Heart right ventricle (tissue), 16 donors: ENCODE measurements around the gene SAP30BP. TPM values are rescaled to one million over a fixed set of nuclear protein-coding genes. Genes with fewer than 3 reads are reported as not detected.
A peak's percentile ranks its signal among the peaks of the same experiment; 100 is the strongest.

Experiments
- ATAC-seq, 8 donors: fragments of 200-7000 bp; cut with Tn5 transposase; one replicate each; pipeline ENCODE4 v1.9.1; 2020; ENCODE audit warnings: mild to moderate bottlenecking in 8 of 8, moderate library complexity in 8 of 8, moderate number of reproducible peaks in 1 of 8
- DNase-seq, 2 donors: peaks; one replicate each; pipeline ENCODE4 v3.0.0-alpha.2; 2020
- H3K27ac ChIP-seq, 10 donors: fragments of 200-600 bp; sonication (generic) in 2 of 10; one replicate each; pipeline versions ENCODE4 v1.5.0 to v1.8.0; 2020 to 2022; ENCODE audit warnings: mild to moderate bottlenecking in 3 of 10
- H3K27me3 ChIP-seq, 7 donors: fragments of 200-600 bp; one replicate each; pipeline ENCODE4 v1.8.0; 2021 to 2022; ENCODE audit warnings: mild to moderate bottlenecking in 2 of 7
- H3K36me3 ChIP-seq, 9 donors: fragments of 200-600 bp; sonication (generic) in 1 of 9; one replicate each; pipeline versions ENCODE4 v1.5.0 to v1.8.0; 2020 to 2022; ENCODE audit warnings: mild to moderate bottlenecking in 2 of 9
- H3K4me1 ChIP-seq, 9 donors: fragments of 200-600 bp; sonication (generic) in 1 of 9; one replicate each; pipeline versions ENCODE4 v1.5.0 to v1.8.0; 2020 to 2022; ENCODE audit warnings: mild to moderate bottlenecking in 4 of 9
- H3K4me3 ChIP-seq, 10 donors: fragments of 200-600 bp; sonication (generic) in 2 of 10; one replicate each; pipeline versions ENCODE4 v1.5.0 to v1.8.0; 2020 to 2022; ENCODE audit warnings: mild to moderate bottlenecking in 7 of 10, moderate library complexity in 2 of 10
- H3K9me3 ChIP-seq, 11 donors: fragments of 200-600 bp in 10 of 11; sonication (generic) in 2 of 11; one replicate each; pipeline versions ENCODE4 v1.5.0 to v1.8.0; 2013 to 2022; ENCODE audit warnings: mild to moderate bottlenecking in 2 of 11, control low read depth in 1 of 11, moderate library complexity in 1 of 11
- WGBS, 2 donors: extraction: QIAGEN DNeasy Blood & Tissue Kit; methylation state at CpG; one replicate each; pipeline ENCODE4 v1.1.7; 2013; ENCODE audit warnings: inconsistent platforms in 1 of 2; 5-methylcytosine and 5-hydroxymethylcytosine counted together
- intact Hi-C, 10 donors: fragments of 100-400 bp; cut with DNase I; formaldehyde crosslinking; loops; one replicate each; pipeline versions ENCODE4 v1.11.1 to v1.14.2; 2022
- polyA plus RNA-seq, 2 donors: library from polyadenylated mRNA; stranded (reverse); fragments of 200-250 nt; gene quantifications; one replicate each; pipeline ENCODE4 v1.2.3, GENCODE V29; 2013
- total RNA-seq, 10 donors: library from RNA; stranded (reverse); fragmentation: NEBNext Ultra II Directional in 3 of 10; extraction: Animal tissue kit (Norgen Biotek cat#: 25700) in 3 of 10; gene quantifications; one replicate each; pipeline versions ENCODE4 v1.2.1 to v1.2.4, GENCODE V29; 2021 to 2023
- TF ChIP-seq, protein P1 (sequence below), 9 donors: fragments of 200-600 bp; sonication (generic) in 2 of 9; IDR thresholded peaks; one replicate each; pipeline versions ENCODE4 v1.5.0 to v1.8.0; 2021 to 2022; ENCODE audit warnings: antibody characterized with exemption in 9 of 9, mild to moderate bottlenecking in 5 of 9, moderate library complexity in 1 of 9
- donor health status: Arrhythmogenic right ventricular cardiomyopathy.
- donor health status: ischemic (EF 13 %, LVEDD 7.1; RV severe dilation, severe dysfunction).
- donor health status: healthy with polysubstance abuse.
- donor health status: DM: no; HTN: yes; CAD: no.
- donor health status: DM: no; HTN: no; CAD: no.
- donor health status: ischemic (EF 25% LVEDD 6.9; RV normal size, moderate dysfunction).
- donor health status: ischemic (EF 25% LVEDD 5.7; RV mildly dilated, moderate dysfunction).
- donor health status: healthy.
- donor health status: DM: yes; HTN: yes; CAD: no.
- donor health status: Ischemic cardiomyopathy.
- donor health status: ischemic (EF 35%, LVEDD 5.7; RV mildly dilated, moderate dysfunction).
- donor health status: nonischemic (EF 11% LVEDD 7.7; RV severe dilation, severe dysfunction).
- donor health status: DM: yes; HTN: yes; CAD: no.
- donor health status: PGD.
- donor health status: ischemic (EF 29% LVEDD 5.4; RV normal size, mild dysfunction).
- donor health status: nonischemic (EF 23%, LVEDD 6.1; RV moderate dilation, normal function).

SAP30BP gene
- total and polyA plus RNA-seq, 12 donors: 41.7 to 115 (median 56.0) TPM

DNA sequence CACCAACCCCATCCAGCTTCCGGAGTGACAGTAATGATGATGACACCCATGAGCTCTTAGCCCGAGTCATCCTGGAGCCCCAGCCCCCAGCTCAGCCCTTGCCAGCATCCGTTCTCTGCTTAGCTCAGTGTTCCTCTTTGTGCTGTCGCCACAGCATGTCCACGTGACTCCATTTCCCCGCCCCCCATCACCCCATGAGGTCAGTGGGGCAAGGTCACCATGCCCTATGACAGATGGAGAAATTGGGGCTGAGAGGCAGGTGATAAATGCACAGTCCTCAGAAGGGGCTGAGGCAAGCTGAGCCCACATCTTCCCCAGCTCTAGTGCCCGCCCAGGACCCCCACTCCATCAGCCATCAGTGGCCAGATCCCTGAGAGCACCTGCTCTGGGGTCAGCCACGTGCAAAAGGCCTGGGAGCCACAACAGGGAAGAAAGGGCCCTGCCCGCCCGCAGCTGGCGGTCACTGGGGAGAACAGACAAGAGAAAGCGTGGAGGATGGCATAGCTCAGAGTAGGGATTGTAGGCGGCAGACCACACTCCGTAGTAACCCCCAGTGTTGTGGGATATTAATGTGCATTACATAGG, 71.2 kb downstream of the SAP30BP start:
- ATAC-seq (peak in 3 of 8 donors; percentile 12 to 35 (median 34)), DNase-seq (no peak)
- peaks cover 0 to 17% (median 0%) of the 10 kb centered on the region in 9 donors for H3K36me3 ChIP-seq
- TF ChIP-seq, protein P1, sequence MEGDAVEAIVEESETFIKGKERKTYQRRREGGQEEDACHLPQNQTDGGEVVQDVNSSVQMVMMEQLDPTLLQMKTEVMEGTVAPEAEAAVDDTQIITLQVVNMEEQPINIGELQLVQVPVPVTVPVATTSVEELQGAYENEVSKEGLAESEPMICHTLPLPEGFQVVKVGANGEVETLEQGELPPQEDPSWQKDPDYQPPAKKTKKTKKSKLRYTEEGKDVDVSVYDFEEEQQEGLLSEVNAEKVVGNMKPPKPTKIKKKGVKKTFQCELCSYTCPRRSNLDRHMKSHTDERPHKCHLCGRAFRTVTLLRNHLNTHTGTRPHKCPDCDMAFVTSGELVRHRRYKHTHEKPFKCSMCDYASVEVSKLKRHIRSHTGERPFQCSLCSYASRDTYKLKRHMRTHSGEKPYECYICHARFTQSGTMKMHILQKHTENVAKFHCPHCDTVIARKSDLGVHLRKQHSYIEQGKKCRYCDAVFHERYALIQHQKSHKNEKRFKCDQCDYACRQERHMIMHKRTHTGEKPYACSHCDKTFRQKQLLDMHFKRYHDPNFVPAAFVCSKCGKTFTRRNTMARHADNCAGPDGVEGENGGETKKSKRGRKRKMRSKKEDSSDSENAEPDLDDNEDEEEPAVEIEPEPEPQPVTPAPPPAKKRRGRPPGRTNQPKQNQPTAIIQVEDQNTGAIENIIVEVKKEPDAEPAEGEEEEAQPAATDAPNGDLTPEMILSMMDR (IDR thresholded peaks at IDR 0.05): no peak
- H3K27me3 ChIP-seq: no peaks in the 10 kb centered on the region
- peak overlapping the region in 1 of 10 donors; percentile 65 for H3K27ac ChIP-seq
- H3K4me1 ChIP-seq: peaks cover 0 to 18% (median 0%) of the 10 kb centered on the region in 9 donors
- WGBS, 2 donors: 64 to 69% methylated on average over 14 of the region's 14 CpGs
- H3K9me3 ChIP-seq: no peaks in the 10 kb centered on the region
- intact Hi-C loops: no loop called here
- no peak overlapping the region for H3K4me3 ChIP-seq

GRCh38 chr17:75739174-75739573, 72.0 kb downstream of the SAP30BP start:
- TF ChIP-seq, protein P1 (IDR thresholded peaks at IDR 0.05): no peak
- 90 to 92% methylated on average over 7 of the region's 7 CpGs for WGBS, 2 donors
- H3K4me1 ChIP-seq: peaks cover 0 to 18% (median 0%) of the 10 kb centered on the region in 9 donors
- DNase-seq (no peak), ATAC-seq (no peak)
- no peak overlapping the region for H3K4me3 ChIP-seq
- H3K36me3 ChIP-seq: peaks cover 0 to 17% (median 0%) of the 10 kb centered on the region in 9 donors
- no peak overlapping the region for H3K27ac ChIP-seq
- H3K27me3 ChIP-seq: no peaks in the 10 kb centered on the region
- intact Hi-C loops: no loop called here
- H3K9me3 ChIP-seq: no peaks in the 10 kb centered on the region

GRCh38 chr17:75739801-75740200, 72.7 kb downstream of the SAP30BP start:
- Histone ChIP-seq H3K36me3 (peaks cover 0 to 17% (median 0%) of the 10 kb centered on the region in 9 donors), H3K9me3 (no peaks in the 10 kb centered on the region), H3K27me3 (no peaks in the 10 kb centered on the region), H3K27ac (no peak overlapping the region), H3K4me3 (no peak overlapping the region), H3K4me1 (peaks cover 0 to 13% (median 0%) of the 10 kb centered on the region in 9 donors)
- TF ChIP-seq, protein P1 (IDR thresholded peaks at IDR 0.05): no peak
- WGBS, 2 donors: 91 to 94% methylated on average over 14 of the region's 14 CpGs
- no peak for DNase-seq
- intact Hi-C loops: loop anchor here in 2 of 10 donors (10.0 kb wide), 2 partner anchors 315 to 325 kb away; no protein-coding TSS in a partner anchor
- ATAC-seq: no peak

GRCh38 chr17:75740215-75740614, 73.1 kb downstream of the SAP30BP start:
- WGBS, 2 donors: 92 to 97% methylated on average over 17 of the region's 17 CpGs
- Histone ChIP-seq H3K4me3 (no peak overlapping the region), H3K9me3 (no peaks in the 10 kb centered on the region), H3K27ac (no peak overlapping the region), H3K36me3 (peaks cover 0 to 17% (median 0%) of the 10 kb centered on the region in 9 donors), H3K27me3 (no peaks in the 10 kb centered on the region), H3K4me1 (peaks cover 0 to 13% (median 0%) of the 10 kb centered on the region in 9 donors)
- intact Hi-C loops: loop anchor here in 2 of 10 donors (10.0 kb wide), 2 partner anchors 315 to 325 kb away; no protein-coding TSS in a partner anchor
- ATAC-seq (no peak), DNase-seq (no peak)
- TF ChIP-seq, protein P1 (IDR thresholded peaks at IDR 0.05): no peak
